ENCODE results near the gene WNT5A. TPM values are rescaled to one million over a fixed set of nuclear protein-coding genes. Genes with fewer than 3 reads are reported as not detected.

Gene WNT5A
- total RNA-seq, 1 experiment from 2014 or later, result 174 TPM

DNA sequence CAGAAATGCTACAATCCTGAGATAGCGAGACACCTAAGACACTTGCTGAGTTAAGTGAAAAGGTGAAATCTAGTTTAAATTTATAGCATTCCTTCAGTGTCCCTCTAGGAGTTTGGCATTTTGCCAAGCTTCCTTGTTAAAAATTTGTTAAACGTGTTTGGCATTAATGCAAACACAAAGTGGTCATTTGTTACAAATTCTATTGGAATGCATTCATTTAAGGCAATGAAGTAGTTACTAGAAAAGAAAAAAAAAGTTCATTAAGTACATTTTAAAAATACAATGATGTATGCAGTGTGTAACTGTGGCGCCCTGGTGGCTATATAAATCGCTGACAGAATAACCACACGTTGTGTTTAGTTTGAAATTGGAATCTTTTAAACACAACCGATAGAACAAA is 31.3 kb upstream of the WNT5A start:
- Histone ChIP-seq H3K9me2 (ENCODE audit: insufficient read depth) (no peaks in the 10 kb centered on the region), H3K36me3 (ENCODE audit: low read depth) (no peaks in the 10 kb centered on the region), H3K27me3 (ENCODE audit: insufficient read depth, low read depth) (no peaks in the 10 kb centered on the region), H3K4me2 (peak overlapping the region; percentile 35), H2AFZ (no peak overlapping the region), H4K20me1 (ENCODE audit: insufficient read depth) (no peaks in the 10 kb centered on the region), H3K27ac (peak overlapping the region; percentile 97), H3F3A (ENCODE audit: insufficient read depth, low read depth) (peaks cover 23% of the 10 kb centered on the region; the same call in 1 of the 2 replicates), H3K79me2 (ENCODE audit: low read depth) (no peaks in the 10 kb centered on the region), H3K9me3 (ENCODE audit: insufficient read depth, low read depth) (no peaks in the 10 kb centered on the region), H3K4me1 (replicated peaks; ENCODE audit: insufficient read depth) (peaks cover 36% of the 10 kb centered on the region), H3K4me3 (no peak overlapping the region)
- ChIA-PET CTCF (interaction anchor here (1.6 kb wide), 1 partner anchor 80 kb away, joined by 3 read pairs; no protein-coding TSS in a partner anchor), POLR2A (ENCODE audit: unreplicated experiment) (interaction anchor here (0.6 to 1.5 kb wide), 7 partner anchors 13 to 196 kb away, joined by 3 to 21 read pairs (median 4); no protein-coding TSS in a partner anchor)
- no TSS peak for BruUV-seq (replicated peaks)
- intact Hi-C loops (cut with micrococcal nuclease; ENCODE audit: unreplicated experiment), result loop anchor here (1.0 to 2.0 kb wide), 2 partner anchors 32 to 74 kb away; no protein-coding TSS in a partner anchor
- no peak for TF ChIP-seq EZH2 (IDR thresholded peaks at IDR 0.05; ENCODE audit: low read depth)
- TF ChIP-seq, protein P1, sequence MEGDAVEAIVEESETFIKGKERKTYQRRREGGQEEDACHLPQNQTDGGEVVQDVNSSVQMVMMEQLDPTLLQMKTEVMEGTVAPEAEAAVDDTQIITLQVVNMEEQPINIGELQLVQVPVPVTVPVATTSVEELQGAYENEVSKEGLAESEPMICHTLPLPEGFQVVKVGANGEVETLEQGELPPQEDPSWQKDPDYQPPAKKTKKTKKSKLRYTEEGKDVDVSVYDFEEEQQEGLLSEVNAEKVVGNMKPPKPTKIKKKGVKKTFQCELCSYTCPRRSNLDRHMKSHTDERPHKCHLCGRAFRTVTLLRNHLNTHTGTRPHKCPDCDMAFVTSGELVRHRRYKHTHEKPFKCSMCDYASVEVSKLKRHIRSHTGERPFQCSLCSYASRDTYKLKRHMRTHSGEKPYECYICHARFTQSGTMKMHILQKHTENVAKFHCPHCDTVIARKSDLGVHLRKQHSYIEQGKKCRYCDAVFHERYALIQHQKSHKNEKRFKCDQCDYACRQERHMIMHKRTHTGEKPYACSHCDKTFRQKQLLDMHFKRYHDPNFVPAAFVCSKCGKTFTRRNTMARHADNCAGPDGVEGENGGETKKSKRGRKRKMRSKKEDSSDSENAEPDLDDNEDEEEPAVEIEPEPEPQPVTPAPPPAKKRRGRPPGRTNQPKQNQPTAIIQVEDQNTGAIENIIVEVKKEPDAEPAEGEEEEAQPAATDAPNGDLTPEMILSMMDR (conservative IDR thresholded peaks at IDR 0.05), result no peak
- DNase-seq, result peak; percentile 39 to 90

DNA sequence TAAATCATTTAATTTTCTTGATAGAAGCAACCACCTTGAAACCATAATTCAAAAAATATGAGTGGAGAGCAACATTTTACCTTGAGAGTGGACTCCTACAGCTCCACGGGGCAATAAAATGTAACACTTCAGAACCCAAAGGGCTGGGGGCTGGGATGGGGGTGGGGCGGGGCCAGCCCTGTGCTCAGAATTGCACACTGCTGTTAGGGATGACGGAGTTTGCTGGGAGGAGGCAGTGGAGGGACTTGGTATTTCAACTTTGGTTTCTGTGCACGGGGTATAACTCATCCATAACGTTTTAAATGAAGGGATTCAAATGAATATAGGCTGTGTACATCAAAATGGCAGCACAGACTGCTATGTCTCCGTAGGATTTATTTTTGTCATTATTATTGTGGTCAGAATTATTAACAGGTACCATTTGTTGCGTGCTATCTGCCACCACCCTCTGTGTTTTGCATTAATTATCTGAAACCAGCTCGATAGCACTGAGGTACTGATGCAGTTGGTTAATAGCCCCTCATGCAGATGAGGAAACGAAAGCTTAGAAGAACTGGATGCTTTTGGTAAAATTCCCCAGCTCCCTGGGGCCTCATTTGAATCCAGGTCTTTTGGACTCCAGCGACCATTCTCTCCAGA is 29.4 kb upstream of the WNT5A start:
- Histone ChIP-seq H3K9me3 (ENCODE audit: insufficient read depth, low read depth) (no peaks in the 10 kb centered on the region), H2AFZ (no peak overlapping the region), H3K27me3 (ENCODE audit: insufficient read depth, low read depth) (no peaks in the 10 kb centered on the region), H3F3A (ENCODE audit: insufficient read depth, low read depth) (peaks cover 23% of the 10 kb centered on the region; the same call in 1 of the 2 replicates), H3K9me2 (ENCODE audit: insufficient read depth) (no peaks in the 10 kb centered on the region), H3K4me2 (no peak overlapping the region), H4K20me1 (ENCODE audit: insufficient read depth) (no peaks in the 10 kb centered on the region), H3K4me3 (no peak overlapping the region), H3K27ac (no peak overlapping the region), H3K36me3 (ENCODE audit: low read depth) (no peaks in the 10 kb centered on the region), H3K4me1 (replicated peaks; ENCODE audit: insufficient read depth) (peaks cover 35% of the 10 kb centered on the region), H3K79me2 (ENCODE audit: low read depth) (no peaks in the 10 kb centered on the region)
- ChIA-PET POLR2A (ENCODE audit: unreplicated experiment) (no interaction called here), CTCF (no interaction called here)
- TF ChIP-seq, protein P1 (conservative IDR thresholded peaks at IDR 0.05), result no peak
- no peak for TF ChIP-seq EZH2 (IDR thresholded peaks at IDR 0.05; ENCODE audit: low read depth)
- BruUV-seq (replicated peaks), result no TSS peak
- intact Hi-C loops (cut with micrococcal nuclease; ENCODE audit: unreplicated experiment), result no loop called here
- DNase-seq, result no peak

- Histone ChIP-seq H3K4me2 (no peak overlapping the region), H2AFZ (no peak overlapping the region), H3F3A (ENCODE audit: insufficient read depth, low read depth) (peaks cover 23% of the 10 kb centered on the region; the same call in 1 of the 2 replicates), H3K4me1 (replicated peaks; ENCODE audit: insufficient read depth) (peaks cover 35% of the 10 kb centered on the region), H4K20me1 (ENCODE audit: insufficient read depth) (no peaks in the 10 kb centered on the region), H3K9me2 (ENCODE audit: insufficient read depth) (no peaks in the 10 kb centered on the region), H3K79me2 (ENCODE audit: low read depth) (no peaks in the 10 kb centered on the region), H3K9me3 (ENCODE audit: insufficient read depth, low read depth) (no peaks in the 10 kb centered on the region), H3K36me3 (ENCODE audit: low read depth) (no peaks in the 10 kb centered on the region), H3K4me3 (no peak overlapping the region), H3K27me3 (ENCODE audit: insufficient read depth, low read depth) (no peaks in the 10 kb centered on the region), H3K27ac (no peak overlapping the region)
- TF ChIP-seq, protein P1 (conservative IDR thresholded peaks at IDR 0.05), result no peak
- TF ChIP-seq EZH2 (IDR thresholded peaks at IDR 0.05; ENCODE audit: low read depth), result no peak
- no peak for DNase-seq
- BruUV-seq (replicated peaks), result no TSS peak
- ChIA-PET POLR2A (ENCODE audit: unreplicated experiment) (no interaction called here), CTCF (no interaction called here)
- intact Hi-C loops (cut with micrococcal nuclease; ENCODE audit: unreplicated experiment), result no loop called here
Measured at GRCh38 chr3:55515550-55516246, 28.6 kb upstream of the WNT5A start.

Data from PC-9 (cell line).